ENCODE results near the gene TRAF3IP3.

The TRAF3IP3 gene

DNA sequence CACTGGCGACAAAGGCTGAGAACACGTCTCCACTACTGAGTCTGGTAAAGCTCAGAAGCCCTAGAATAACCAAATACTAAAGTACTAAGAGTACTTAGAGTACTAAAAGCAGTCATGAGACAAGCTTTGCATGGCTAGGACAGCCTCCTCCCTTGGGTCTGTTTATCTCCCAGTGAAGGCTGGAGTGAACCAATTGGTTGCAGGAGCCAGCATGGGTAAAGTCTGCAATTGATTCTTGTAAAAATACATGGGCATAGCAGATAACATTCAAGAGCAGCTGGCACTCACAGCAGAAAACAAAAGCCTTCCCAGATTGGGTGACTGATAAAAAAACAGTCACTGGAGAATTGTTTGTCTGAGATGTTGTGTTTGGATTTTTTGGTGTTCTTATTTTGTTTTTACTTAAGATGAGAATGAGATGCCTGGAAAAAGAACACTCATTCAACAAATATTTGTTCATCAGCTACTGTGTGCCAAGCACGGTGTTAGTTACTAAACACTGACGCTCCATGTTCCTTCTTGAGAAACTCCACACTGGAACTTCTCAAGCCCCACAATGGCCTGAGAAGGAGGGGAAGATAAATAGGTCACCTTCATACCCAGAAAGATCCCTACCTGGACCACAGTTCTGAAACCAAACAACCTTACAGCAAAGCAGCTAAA, 46.4 kb downstream of the TRAF3IP3 start:
- DNase-seq, result no peak

DNA sequence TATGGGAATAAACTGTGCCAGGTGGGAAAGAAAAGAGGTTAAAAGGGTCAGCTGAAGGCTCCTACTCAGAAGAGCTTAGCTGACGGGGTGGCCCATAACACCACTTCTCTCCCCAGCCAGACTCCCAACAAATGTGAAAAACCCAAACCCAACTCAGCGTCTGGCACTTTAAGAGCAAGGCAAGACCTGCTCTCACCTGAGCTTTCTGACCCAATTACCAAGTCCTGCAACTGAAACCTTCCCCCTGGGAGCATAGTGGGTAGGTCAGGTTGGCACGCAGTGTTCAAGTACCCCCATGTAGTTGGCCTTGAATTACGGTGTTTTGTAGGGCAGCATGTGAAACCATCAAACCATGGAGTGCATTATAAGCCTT, 46.9 kb downstream of the TRAF3IP3 start:
- no peak for DNase-seq

DNA sequence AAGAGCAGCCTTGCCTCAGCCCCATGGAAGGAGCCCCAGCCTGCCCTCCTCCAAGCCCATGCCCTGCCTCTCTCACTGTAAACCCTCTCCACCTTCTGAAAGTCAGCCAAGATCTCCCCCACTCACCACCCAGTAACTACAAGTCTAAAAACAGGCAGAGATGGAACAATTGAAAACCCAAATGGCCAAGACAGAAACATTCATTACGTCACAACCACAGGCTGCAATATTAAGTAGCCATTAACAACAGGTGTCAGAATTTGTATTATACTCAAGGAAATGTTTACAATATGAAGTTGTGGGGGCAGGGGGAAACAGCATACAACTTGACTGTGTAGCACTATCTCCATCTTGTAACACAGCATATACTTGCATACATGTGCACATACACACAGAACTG, 47.7 kb downstream of the TRAF3IP3 start:
- DNase-seq, result no peak

DNA sequence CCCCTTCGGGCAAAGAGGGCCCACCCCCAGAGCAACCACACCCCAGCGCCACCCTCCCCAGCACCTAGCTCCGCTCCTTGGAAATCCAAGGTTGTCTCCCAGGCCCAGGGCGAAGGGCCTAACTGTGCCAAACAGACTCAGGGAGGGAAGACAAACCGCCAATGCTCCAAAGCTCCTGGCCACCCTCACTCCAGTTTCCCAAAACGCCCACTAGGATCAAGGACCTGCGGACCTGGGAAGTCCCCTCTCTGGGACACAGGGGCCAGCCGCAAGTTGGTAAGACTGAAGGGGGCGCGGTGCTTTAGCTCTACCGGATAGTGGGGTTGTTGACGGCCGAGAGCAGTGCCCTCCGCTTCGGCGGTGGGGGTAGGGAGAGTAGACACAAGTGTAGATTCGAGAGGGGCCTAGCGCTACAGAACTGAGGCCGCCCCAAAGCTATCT, 49.5 kb downstream of the TRAF3IP3 start:
- DNase-seq, result no peak

DNA sequence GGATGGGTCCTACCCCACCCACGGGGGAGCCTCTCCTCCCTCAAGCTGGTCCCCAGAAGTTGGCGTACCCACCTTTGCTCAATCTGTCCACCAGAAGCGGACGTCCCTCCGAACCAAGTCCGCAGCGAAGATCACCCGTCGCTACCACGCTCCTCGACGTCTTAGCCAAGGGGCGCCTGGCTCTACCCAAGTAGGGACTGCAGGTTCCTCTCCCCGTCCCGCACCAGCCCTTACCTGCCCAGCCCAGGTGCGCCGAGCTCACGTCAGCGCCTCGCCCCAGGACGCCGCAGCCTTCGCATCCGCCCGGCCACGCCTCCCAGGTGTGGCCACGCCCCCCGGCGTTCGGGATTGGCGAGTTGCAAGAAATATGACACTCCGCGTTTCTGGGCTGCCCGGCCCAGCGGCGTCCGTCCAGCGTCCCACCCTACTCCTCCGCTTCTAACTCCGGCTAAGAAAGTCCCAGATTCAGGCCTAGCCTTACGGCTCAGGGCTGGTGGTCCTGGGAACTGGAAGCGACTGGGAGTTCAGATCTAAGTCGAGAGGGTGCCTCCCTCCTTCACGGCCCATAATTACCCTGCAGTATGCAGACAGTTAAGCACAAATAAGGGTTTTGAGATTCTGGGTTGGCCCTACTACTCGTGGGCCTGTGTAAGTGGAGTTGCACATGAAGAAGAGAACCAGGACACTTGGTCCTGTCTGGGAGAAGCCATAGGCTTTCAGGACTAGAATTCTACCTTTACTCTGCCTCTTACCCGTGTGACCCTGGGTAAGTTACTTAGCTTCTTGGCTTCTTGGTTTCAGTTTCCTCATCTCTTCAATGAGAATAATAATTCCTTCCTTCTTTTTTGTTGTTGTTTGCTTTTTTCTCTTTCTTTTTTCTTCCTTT, 50.3 kb downstream of the TRAF3IP3 start, which contains the start of gene IRF6:
IRF6 (minus strand) TSS at position 268 of the 886 bp plus-strand sequence. CDS start 4,729 bp downstream, outside the sequence.
- no peak for DNase-seq

DNA sequence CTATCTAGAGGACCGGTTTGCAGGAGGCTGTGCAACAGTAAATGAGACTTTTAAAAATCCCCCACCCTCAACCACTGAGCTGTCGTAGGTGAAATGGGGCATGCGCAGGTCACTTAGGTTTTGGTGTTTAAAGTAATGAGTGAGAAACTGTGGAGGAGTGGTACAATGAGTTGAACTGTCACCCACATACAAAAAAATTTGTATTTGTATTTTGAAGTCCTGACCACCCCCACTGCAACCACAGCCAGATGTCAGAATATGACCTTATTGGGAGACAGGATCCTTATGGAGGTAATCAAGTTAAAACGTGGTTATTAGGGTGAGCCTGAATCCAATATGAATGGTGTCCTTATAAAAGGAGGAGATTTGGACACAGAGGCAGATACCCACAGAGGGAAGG, 51.7 kb downstream of the TRAF3IP3 start:
- no peak for DNase-seq

DNA sequence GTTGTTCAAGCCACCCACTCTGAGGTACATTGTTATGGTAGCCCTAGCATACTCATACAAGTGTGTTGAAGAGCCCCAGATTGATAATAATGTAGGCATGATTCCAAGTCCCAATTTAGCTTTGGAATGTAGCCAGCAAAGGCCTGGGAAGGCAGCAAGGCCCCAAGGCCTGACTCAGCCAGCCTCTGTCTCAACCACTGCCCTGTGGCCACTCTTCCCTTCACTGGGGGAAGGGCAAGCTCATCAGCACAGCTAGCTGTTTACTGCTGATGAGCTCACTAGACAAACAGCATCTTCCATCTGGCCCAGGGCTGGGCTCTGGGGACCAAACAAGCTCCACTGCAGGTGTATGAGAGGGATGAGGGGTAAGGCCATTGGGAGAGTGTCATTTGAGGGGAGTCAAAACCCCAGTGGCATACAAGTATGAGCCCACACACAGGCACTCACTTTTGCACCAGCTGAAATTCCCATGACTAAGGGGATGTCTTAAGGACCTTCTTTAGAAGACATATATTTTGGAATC, 52.3 kb downstream of the TRAF3IP3 start:
- peak; percentile 46 for DNase-seq

DNA sequence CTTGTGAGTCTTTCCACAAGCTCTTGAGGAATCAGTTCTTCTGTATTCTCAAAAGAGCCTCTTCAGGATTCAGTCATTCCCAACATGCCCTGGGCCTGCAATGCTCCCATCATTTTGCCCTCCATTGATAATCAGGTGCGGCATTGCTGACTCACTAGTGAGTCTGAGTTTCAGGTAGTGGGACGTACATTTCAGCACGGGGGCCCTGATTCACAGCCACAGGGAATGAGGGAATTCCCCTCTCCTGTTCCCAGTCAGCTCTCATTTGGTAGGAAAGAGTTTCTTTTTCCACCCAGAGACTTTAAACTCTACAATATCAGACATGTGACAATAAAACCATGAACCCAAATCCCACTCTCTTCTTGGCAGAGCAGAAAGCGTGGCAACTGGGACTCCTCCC, 53.8 kb downstream of the TRAF3IP3 start:
- no peak for DNase-seq

DNA sequence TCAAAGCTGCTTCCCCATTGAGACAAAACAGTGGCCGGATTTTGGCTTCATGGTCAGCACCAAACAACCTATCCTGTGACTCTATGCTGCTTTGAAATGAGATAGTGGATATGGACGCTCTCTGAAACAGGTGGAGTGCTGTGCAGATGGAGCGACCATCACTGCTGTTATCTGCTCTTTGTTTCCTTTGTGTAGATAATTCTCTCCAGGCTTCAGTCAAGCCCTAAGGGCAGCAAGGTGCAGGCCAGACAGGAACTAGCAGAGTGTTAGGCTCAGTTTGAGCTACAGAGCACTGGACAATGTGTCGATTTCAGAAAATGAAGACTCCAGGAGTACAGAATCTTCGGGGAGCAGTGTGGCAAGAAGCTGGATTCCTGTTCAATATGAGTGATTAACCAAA, 54.9 kb downstream of the TRAF3IP3 start:
- no peak for DNase-seq

DNA sequence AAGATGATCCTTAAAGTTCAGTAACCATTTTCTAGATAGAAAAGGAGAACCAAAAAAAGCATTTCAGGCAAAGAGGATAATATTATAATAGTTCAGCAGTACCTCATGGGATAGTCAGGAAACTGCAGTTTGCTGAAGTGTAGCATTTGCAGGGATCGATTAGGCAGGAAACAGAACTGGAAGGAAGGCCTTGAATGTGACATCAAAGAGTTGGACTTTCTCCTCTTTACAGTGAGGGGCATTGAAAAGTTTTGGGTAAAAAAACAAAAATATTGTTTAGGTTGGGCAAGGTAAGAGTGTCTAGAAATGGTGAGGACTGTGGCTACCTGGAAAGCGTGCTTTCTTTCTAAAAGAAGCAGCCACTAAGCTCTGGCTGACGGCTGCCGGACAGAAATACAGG, 58.0 kb downstream of the TRAF3IP3 start:
- no peak for DNase-seq

DNA sequence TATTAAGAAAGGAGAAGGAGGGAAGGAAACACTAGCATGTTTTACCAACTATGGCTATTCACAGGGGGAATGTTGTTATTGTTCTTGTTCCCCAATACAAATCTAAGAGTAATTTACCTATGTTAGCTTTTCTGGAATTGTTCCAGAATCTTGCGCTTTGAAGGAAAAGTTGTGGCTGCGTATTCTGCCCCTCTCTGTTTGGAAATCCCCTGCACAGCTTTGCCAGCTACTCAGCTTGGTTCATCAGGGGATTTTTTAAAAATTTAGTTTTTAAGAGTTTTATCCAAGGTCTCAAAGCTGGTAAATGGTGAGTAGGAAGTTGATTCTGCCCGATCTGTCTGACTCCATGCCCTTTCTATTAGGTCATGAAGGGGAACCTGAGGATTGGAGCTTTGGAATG, 59.6 kb downstream of the TRAF3IP3 start:
- DNase-seq, result no peak

DNA sequence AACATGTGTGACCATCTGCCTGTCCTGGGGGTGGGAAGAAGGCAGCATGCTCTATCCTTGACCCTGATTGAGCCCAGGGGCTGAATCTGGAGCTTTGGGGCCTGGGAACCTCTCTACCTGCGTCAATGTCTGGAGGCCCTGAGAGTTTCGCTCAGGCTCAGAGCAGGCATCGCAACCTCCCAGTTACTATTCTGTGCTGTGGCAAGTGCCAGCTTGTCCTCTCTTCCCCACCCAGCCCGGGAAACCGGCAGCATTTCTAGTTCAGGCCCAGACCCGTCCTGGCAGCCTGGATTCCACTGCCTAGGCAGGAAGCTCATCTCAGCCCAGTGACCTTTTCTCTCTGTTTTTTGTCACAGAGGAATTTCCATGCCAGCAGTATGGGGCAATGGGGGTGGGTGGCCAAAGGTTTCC, 60.1 kb downstream of the TRAF3IP3 start:
- DNase-seq, result peak; percentile 90

DNA sequence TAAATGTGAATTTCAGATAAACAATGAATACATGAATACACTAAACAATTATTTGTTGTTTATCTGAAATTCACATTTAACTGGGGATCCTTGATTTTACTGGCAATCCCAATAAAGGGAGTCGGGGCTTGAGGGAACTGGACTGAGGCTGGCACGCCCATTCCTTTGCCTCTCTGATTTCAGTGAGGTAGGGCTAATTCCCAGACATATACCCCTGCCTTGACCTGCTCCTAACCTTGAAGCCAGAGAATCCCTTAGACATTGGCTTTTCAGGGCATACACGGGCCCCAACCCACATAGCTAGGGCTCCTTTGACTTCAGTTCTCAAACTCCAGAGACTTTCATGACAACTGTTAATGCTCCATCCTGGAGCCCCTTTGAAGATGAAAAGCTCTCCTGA, 61.1 kb downstream of the TRAF3IP3 start:
- no peak for DNase-seq

DNA sequence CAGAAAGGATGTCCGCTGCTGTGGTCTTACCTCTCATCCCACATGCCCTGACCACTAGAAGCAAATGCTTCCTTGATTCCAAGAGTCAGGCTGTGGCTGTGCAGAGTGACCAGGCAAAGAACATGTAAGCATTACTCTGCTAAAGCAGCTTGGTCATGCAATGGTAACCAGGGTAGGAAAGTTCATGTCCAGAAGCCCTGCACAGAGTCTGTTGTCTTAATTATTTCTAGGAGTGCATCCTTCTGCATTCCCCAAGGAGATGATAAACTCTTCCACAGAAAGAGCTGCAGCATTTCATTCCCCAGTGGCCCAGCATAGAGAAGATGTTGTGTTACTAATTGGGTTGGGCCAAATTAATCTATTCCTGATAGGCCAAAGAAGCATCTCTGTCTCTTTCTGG, 61.8 kb downstream of the TRAF3IP3 start:
- DNase-seq, result no peak

DNA sequence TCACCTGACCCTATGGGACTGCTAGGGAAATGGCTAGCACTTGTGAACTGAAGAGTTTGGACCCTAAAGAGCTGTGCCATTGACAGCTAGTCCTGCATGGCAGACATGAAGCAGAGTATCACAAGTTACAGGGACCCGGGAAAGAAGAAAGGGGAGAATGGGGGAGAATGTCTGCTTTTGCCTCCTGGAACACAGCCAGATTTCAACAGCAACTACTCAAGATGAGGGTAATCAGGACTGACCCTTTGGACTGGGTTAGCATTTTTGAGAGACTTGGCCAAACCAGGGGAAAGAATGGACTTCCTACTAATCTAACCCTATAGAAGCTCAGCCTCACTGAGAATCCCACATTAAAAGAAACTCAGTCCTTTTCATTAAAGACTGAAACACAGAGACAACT, 63.2 kb downstream of the TRAF3IP3 start:
- DNase-seq, result no peak

DNA sequence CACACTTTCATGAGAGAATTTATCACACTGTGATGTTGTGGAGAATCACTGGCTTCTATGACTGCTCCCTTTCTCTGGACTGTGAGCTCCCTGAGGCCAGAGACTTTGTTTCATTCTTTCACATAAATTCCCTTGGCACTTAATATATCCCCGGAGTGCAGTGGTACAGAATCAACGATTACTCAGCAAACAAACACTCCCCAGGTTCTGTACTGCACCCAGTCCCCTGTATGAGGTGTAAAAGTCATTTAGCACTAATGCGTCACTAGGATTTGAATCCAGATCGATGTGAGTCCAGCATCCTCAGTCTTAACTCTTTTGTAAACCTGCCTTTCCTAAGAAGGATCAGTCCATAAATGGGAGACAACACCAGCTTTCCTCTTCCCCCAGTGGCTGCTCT, 65.1 kb downstream of the TRAF3IP3 start:
- DNase-seq, result no peak

DNA sequence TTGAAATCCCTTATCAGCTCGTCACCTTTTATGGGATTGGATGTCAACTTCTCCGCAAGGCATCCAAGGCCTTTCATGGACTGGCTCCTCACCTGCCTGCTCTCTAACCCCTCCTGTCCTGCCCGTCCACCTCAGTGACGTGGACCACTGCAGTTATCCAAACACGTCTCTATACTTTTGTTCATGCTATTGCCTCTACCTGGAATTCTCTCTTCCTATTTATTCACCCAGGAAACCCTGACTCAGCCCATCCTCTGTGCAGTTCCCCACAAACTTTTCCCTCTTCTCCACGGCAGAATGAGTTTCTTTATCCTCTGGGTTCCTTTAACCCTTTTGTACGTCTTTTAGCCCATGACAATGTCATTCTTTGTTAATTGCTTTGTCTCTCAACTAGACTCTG, 66.9 kb downstream of the TRAF3IP3 start:
- DNase-seq, result no peak

DNA sequence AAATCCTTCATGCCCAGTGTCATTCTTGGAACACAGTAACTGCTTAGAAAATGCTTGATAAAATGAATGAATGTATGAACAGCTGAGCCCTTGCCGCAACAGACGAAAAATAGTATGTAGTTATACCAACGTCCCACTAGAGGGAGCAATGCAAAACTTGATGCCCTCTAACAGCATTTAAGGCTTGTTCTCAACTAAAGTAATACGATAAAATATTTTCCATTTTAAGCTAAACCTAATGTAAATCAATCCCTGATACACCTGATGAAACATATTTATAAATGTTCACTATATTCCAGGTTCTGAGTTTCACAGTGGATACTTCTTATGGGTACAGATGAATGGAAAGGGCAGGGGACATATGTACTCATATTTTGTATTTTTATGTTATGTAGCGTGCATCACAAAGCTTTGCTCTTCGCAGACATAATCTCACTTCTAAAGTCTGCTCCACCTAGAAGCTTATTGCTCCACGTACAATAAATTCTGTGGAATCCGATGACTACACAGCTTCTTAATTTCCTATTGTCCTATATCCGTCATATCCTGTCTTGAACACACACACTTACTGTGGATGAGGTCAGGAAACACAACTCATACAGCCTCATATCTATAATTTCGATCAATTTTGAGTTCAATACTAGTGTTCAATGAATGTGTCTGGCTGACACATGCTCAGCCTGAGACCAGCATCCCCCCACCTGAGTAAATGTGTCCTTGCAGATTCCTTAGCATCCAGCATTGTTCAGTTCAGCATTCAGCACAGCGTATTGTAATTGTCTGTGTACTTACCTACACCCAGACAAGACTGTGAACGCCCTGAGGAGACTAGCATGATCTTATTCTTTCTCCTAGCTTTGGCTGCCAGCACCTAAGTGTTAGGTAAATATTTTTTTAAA, 67.5 kb downstream of the TRAF3IP3 start:
- peak; percentile 63 for DNase-seq

DNA sequence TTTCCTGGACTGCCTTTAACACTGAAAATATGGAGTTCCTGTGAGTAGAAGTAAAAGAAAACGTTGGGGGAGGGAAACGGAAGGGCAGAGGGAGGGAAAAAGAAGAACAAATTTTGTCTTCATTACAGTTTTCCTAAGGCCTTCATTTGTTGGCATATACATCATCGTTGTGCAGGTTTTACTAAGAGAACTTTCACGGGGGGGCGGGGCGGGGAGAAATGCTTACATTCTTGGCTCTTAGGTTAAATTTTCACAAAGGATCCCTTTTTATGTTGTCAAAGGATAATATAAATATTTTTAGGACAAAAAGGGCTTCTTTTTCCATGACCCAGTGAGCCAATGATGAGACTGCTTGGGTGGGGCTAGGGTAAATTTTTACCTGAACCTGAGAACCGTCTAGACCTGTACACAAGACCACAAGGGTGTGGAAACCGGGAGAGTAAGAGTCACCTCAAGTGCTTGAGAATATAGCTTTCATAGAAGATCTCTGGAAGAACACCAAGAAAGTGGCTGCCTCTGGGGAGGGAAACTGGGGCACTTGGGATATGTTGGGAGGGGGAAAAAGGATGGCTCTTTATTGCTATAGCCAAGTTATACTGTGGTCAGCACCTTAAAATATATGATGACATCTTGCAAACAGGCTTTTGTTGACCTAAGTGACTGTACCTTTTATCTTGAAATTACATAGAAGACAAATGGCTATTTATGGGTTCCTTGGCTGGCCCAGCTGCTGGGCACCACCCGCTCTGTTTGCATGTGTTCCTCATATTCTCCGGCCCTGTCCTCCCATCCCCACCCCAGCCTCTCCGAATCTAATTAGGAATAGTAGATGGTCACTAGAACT, 70.0 kb downstream of the TRAF3IP3 start:
- no peak for DNase-seq

DNA sequence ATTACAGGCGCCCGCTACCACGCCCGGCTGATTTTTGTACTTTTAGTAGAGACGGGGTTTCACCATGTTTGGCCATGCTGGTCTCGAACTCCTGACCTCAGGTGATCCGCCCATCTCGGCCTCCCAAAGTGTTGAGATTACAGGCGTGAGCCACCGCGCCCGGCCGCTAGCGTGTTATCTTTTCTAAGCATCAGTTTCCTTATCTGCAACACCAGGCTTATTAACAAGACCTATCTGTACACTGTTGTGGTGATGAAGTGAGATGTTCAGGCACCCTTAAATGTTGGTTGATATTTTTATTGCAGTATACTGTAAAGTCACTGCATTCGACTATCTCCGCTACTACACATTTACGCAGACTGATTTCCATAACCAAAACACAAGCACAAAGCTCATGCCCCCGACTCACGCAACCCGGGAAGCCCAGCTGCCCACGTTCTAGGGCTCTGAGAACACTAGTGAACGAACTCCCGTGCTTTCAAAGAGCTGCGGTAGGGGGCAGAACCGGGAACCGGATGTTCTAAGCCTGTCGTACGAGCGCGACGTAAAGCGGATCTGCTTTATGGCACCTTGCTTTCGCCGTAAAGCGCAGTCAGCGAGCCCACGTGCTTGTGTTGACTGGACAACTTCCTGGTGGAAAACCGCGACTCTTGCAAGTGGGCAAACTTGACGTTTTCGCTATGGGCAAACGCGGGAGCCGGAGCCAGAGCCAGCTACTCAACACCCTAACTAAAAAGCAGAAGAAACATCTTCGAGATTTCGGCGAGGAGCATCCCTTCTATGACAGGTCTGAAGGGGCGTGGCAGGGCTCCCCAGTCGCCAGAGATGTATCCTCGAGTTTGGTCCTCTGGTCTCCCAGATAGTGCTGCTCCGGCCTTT, 71.8 kb downstream of the TRAF3IP3 start, which contains the start of gene UTP25:
UTP25 (plus strand) TSS at position 589 of the 879 bp plus-strand sequence; CDS start at position 681, 92 bp downstream.
- peak; percentile 98 for DNase-seq

DNA sequence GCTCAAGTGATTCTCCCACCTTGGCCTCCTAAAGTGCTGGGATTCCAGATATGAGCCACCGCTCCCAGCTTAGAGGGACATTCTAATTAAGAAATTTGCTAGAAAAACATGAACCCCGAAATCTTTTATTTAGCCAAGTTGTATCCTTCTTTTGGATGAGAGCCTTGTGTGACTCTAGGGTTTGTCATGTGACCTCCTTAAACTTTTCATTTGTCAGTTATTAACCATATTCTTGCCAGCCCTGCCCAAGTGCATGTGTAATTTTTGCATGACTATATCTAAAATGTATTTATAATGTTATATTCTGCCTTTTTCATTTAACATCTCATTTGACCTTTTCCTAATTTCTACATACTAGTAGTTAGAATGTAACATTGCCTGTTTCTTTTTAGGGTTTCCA, 73.9 kb downstream of the TRAF3IP3 start:
- no peak for DNase-seq

Data from NCI-H1694 (cell line).